RWPE1 (cell line): Measurements from ENCODE around the gene RIMS3.

Experiments
- CTCF ChIA-PET: fragments of 350-600 bp; sonication (Branson Sonifier 250); formaldehyde crosslinking; extraction: SDS; loops from one replicate; lab custom pipeline; 2021; lab: Yijun Ruan, JAX
- POLR2A ChIA-PET: fragments of 400-600 bp; formaldehyde crosslinking; extraction: SDS; loops from one replicate; lab custom pipeline; 2020; ENCODE audit warnings: antibody characterized with exemption; ENCODE audit not compliant: low non-redundant PET; lab: Yijun Ruan, JAX
- DNase-seq: peaks from one replicate; pipeline ENCODE4 v3.0.0; 2012; ENCODE audit warnings: low spot score
- H3K27ac ChIP-seq: fragments of 450-650 bp; 2 replicates; pipeline ENCODE4 v1.5.1; 2017
- TF ChIP-seq, protein P1 (sequence below): fragments of 450-650 bp; conservative IDR thresholded peaks from 2 replicates; pipeline ENCODE4 v1.5.1; 2017; ENCODE audit warnings: low read depth, mild to moderate bottlenecking

Gene RIMS3

DNA sequence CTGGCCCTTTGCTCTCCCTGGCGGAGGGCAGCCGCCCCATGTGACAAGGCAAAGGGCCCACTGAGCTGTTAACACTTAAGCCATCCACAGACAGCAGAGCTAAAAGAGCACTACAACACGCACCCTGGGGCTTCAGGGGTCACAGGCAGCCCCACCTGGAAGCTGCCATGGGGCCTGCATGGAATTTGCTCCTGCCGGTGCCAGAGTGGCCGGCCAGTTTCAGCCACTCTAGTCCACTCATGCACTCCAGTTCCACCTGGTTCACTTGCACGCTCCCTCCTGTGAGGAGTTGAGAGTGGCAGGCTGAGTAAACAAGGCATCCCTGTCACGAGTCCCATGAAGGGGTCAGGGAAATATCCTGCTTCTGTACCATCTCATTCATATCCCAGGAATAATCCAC lies 55.3 kb downstream of the RIMS3 start:
- H3K27ac ChIP-seq = no peak overlapping the region
- no peak for DNase-seq
- ChIA-PET CTCF (no interaction called here), POLR2A (no interaction called here)
- TF ChIP-seq, protein P1, sequence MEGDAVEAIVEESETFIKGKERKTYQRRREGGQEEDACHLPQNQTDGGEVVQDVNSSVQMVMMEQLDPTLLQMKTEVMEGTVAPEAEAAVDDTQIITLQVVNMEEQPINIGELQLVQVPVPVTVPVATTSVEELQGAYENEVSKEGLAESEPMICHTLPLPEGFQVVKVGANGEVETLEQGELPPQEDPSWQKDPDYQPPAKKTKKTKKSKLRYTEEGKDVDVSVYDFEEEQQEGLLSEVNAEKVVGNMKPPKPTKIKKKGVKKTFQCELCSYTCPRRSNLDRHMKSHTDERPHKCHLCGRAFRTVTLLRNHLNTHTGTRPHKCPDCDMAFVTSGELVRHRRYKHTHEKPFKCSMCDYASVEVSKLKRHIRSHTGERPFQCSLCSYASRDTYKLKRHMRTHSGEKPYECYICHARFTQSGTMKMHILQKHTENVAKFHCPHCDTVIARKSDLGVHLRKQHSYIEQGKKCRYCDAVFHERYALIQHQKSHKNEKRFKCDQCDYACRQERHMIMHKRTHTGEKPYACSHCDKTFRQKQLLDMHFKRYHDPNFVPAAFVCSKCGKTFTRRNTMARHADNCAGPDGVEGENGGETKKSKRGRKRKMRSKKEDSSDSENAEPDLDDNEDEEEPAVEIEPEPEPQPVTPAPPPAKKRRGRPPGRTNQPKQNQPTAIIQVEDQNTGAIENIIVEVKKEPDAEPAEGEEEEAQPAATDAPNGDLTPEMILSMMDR = no peak

- no peak overlapping the region for H3K27ac ChIP-seq
- CTCF ChIA-PET = interaction anchor here (1.3 kb wide), 1 partner anchor 63 kb away, joined by 3 read pairs; no protein-coding TSS in a partner anchor
- DNase-seq = no peak
- TF ChIP-seq, protein P1 = no peak
- POLR2A ChIA-PET = no interaction called here
Observed at GRCh38 chr1:40607921-40608320, 57.6 kb downstream of the RIMS3 start.

DNA sequence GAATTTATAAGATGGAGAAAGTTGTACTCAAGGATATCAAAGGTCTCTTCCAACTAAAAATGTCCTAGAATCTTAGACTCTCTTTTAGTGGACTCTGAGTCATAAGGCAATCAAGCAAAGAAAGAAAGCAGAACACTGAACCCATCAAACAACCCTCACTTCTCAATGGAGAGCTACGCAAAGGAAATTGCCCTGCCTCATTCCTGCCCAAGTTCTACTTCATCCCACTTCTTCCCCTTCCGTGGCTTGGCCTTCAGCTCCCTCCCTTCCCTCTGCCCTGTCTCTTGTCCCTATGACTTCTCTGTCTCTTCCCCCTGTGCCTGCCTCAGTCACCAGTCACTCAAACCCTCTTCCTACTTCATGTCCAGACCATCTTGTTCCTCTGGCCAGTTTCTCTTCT lies 58.5 kb downstream of the RIMS3 start:
- TF ChIP-seq, protein P1 = no peak
- CTCF ChIA-PET = no interaction called here

GRCh38 chr1:40606194-40606593 lies 59.3 kb downstream of the RIMS3 start:
- TF ChIP-seq, protein P1 = no peak
- H3K27ac ChIP-seq = no peak overlapping the region
- no peak for DNase-seq
- ChIA-PET POLR2A (no interaction called here), CTCF (no interaction called here)

More for the DNA sequence above, 58.5 kb downstream of the RIMS3 start:
- POLR2A ChIA-PET = no interaction called here
- H3K27ac ChIP-seq = no peak overlapping the region
- DNase-seq = no peak

DNA sequence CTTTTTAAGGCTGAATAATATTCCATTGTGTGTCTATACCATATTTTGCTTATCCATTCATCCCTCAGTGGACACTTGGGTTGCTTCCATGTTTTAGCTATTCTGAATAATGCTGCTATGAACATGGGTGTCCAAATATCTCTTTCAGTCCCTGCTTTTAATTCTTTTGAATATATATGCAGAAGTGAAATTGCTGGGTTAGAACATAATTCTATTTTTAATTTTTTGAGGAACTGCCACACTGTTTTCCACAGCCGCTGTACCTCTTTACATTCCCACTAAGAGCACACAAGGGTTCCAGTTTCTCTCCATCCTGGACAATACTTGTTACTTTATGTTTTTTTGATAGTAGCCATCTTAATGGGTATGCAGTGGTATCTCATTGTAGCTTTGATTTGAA lies 65.6 kb downstream of the RIMS3 start:
- ChIA-PET CTCF (no interaction called here), POLR2A (no interaction called here)
- no peak overlapping the region for H3K27ac ChIP-seq
- no peak for DNase-seq
- TF ChIP-seq, protein P1 = no peak

- H3K27ac ChIP-seq = no peak overlapping the region
- TF ChIP-seq, protein P1 = no peak
- DNase-seq = no peak
- ChIA-PET POLR2A (no interaction called here), CTCF (no interaction called here)
Observed at GRCh38 chr1:40595623-40596022, 69.9 kb downstream of the RIMS3 start.

DNA sequence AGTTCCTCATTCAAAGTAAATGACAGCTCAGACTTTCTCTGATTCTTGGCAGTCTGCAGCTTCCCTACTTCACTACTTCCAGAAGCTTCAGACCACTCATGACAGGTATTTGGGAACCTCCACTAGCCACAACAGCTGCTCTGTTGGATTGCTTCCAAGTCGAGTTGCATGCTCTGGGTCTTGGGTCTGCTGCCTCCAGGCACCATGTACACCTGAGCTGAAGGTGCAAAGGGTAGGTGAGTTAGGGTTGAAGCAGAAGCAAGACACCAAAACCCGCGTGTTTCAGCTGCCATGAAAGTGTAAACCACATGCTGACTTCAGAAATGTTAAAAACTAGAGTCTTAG lies 71.3 kb downstream of the RIMS3 start:
- ChIA-PET POLR2A (no interaction called here), CTCF (no interaction called here)
- no peak overlapping the region for H3K27ac ChIP-seq
- DNase-seq = no peak
- TF ChIP-seq, protein P1 = no peak
